CD4-positive, alpha-beta T cell treated with Interleukin-17A for 1 hour (primary cell): ENCODE results near the gene PCDH15.

Source experiments
- DNase-seq: peaks from one replicate; pipeline ENCODE4 v3.0.0-alpha.2; 2020

The PCDH15 gene

DNA sequence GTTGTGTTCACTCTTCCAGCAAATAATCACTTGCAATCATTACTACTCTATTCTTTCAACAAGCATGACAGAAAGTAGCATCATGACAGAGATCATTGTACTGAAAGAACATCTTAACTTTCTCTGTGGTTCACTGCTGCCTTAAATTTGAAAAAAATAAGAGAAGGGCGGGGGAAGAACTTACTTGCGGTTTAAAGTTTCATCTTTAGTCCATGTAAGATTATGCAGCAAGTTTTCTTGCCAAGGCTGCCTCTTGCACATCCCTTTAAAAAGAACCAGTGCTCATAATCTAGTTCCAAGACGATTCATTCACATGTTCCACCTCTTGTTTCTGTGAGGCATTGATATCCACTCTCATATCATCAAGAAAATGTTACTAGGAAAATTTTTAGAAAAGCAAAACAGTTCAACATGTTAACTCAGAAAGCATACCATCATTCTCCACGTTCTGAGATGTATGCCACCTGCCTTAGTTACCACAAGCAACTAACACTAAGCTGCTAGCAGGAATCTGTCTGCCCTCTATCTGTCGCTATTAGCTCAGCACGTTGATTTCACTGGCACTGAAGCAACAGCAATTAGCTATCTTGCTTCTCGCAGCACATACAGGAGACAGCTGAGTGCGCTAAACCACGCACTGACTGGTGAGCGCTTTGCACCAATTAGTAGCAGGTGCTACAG is at the start of gene PCDH15:
Gene PCDH15, minus strand, starts transcription at position 491 of the 681 bp plus-strand sequence. CDS start 136,969 bp downstream, outside the sequence.
- DNase-seq, result no peak

DNA sequence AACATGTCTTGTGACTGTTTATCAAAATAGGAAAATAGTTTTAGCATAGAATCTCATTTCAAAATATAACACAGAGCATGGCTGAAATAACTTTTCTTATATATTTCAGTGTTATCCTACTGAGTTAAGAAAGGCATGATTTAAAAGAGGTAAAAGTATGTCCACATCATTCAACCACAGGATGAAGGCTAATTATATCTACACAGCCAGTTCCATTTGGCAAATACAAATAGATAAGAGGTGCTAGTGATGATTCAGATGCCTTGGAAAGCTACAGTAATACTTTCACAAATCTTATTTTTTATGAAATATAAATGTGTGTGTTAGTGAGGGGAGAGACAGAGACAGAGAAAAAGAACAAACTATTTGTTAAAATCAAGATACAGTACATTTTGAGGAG is 42.9 kb upstream of the PCDH15 start:
- no peak for DNase-seq

DNA sequence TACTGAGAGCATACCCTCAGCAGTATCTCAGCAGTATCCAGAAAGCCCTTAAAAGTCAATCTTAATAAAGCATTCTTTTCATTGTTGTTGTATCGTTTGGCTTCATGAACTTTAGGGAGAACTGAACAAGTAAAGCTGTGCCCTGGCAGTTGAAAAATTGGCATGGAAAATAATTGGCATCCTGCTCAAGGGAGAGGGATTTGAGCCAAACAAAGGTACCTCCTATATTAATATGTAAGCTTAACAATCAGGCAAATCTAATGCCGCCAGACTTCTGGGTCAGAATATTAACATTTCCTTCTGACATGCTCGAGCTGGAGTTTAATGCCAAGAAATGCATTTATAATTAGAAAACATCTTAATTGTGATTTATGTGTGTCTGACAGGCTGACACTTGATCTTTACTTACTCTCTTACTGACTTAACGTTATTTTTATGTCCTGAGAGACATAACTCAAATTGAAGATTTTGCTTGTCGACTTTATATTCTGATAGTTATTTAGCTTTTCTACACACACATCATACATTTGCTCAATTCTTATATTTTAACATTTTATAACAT is 42.1 kb upstream of the PCDH15 start:
- DNase-seq, result no peak

DNA sequence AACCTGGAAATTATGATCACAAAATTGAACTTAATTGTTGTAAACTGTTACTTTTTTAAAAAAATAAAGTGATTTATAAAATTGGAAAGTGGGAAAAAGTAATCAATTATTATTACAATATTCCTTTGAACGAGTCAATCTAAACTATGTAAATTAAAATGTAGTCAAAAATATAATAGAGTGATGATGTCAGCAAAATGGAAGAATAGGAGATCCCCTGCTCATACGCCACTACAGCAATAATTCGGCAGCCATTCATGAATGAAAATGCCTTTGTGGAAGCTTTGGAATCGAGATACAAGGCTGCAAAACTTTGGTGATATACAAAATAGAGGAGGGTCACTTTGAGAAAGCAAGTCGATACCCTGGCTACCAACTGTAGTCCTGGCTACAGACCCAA is 36.4 kb upstream of the PCDH15 start:
- no peak for DNase-seq

DNA sequence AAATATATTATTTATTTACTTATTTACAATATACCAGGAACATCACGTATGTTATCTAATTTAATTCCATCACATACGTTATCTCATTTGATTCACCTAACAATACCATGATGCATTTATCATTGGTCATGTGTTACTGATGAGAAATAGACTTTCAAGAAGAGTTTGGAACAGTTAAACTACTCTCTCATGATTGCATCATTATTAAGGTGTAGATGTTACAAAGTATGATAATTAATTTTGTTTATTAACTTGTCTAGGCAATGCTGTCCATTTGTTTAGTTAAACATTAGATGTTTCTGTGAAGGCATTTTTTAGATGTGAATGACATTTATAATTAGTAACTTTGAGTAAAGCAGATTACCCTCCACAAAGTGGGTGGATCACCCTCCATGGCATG is 32.0 kb upstream of the PCDH15 start:
- DNase-seq, result no peak

DNA sequence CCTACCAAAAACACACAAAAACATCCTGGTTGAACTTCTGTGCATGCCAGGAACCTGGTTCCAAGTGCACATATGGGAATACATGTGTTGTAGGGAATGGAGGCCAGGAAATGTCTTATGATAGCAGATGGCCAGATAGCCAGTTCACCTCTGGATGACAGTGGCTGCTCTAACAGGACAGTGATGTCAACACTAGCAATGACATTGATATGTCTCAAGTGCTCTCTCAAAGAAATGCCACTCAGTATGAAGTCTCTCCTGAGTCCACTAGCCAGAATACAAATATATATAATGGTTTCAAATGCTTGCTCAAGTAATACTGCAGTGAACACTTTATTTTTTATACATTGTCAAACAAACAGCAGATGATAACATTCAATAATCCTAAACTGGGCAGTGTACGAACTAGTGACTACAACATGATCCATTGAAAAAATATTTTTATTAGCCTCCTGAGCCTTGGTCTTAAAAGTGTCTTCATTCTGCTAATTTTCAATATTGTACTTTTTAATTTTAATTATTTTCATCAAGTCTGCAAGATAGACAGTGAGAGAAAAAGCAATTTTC is 26.0 kb upstream of the PCDH15 start:
- no peak for DNase-seq

DNA sequence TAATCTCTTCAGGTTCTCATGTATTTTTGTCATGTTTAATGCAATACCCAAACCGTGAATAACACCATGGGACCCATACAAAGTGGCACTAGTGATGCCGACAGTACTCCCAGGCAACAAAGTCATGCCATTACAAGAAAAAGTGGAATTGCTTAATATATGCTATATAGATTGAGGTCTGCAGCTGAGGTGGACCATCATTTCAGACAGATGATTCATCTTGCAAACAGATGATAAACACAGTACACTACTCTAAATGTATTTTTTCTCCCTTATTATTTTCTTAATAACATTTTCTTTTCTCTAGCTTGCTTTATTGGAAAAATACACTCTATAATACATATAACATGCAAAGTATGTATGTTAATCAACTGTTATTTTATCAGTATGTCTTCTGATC is 14.6 kb upstream of the PCDH15 start:
- no peak for DNase-seq

DNA sequence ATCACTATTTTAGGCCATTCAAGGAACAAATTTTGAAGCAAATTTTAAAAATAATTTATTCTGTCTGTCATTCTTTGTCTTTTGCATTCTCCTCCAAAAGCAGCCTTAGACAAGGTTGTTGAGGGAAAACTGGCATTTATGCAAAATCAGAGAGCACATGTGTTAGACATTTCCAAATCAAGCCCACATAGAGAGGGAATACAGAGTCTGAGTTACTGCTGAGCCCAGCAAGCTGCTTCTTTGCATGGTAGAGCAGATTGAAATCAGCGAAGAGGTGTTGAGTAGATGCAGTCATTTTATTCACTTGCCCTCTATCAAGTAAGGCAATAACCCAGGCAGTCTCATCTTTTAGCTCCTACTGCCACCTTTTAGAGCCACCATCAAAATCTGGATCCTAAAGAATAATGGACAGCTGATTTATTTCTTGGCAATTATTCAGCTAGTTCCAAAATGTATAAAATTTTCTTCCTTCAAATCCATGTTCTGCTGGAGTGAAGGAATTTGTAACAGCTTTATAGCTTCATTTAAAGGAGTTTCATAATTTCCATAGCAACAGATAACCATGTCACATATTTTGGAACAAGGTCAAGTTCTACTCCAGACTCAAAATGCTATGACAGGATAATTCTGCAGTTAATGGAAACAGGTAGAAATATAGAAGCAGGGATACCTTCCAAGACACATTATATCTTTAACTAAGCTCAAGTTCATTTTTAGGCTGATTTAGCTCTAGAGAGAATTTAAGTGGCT is 7.3 kb upstream of the PCDH15 start:
- DNase-seq, result no peak

DNA sequence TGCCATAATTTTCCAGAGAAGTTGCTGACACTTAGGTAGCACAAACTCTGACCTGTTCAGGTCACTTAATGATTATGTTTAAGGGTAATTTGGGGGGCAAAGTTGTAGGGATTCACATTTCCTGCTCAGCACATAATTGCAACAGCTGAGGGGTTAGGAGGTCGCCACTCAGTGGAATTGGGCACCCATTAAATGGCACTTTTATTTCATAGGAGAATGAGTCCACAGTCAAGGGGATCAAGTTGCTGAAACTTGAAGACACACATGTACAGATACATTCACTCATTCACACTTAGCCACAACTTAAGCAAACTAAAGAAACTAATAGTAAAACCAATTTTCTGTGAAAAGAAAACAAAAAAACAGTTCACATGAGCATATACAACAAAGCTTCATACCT is 1.5 kb downstream of the PCDH15 start:
- no peak for DNase-seq

DNA sequence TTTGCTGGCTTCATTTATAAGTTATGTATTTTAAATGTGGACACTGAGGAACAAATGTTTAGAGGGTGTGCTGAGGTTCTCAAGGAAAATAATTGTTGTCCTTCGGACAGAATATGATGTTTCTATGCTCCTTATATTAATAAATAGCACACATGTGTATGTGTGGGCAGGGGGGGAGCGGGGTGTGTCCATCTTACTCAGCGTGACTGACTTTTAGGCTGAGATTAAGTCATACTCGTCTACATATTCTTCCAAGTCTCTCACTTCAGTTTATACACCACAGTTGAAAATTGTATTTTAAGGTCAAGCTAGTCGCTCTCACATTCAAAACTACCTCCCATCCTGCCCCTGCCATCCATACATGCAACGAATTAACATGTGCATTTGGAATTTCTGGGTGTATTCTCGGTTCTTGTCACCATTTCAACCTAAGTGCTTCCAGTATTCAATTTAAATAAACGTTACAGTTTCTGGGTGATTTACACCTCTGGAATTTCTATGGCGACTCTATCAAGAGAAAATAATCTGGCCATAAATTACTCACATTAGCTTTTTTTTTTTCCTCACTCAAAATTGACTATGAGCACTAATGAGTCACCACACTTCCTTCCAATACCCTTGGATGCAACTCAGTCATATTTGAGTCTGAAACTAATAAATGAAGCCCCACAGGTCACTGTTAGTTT is 3.3 kb downstream of the PCDH15 start:
- no peak for DNase-seq

DNA sequence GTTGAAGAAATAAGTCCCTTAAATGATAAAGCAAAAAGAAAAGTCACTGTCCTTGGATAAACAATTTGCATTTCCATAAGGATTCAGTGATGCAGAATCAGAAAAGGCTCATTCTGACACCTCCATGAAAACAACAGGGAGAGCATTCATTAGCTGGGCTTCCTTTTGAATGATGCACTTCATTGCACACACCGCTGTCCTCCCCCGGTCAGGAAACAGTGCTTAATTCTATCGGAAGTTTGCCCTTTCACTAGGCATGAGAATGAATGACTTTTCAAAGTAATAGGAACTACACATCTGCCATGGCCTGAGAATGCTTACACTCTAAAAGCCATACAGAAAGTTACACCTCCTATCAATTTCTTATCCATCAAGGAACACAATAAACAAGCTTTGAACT is 4.2 kb downstream of the PCDH15 start:
- no peak for DNase-seq

DNA sequence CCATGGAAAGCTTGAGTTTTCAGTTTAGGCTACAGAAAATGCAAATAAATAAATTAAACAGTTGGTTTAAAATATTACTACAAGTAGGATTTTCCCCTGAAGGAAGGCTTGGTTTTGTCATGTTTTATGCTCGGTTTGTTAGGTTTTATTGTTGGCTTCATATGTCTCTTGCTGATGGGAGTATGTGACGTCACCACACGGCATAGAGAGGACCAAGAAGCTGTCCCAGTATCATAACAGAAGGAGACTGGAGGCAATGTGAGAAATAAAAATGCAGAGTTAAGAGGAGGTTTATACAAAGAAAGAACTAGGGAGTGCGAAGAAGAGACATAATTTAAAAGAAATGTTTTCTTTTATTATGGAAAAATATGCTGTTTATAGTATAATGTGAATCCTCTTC is 24.4 kb downstream of the PCDH15 start:
- no peak for DNase-seq

DNA sequence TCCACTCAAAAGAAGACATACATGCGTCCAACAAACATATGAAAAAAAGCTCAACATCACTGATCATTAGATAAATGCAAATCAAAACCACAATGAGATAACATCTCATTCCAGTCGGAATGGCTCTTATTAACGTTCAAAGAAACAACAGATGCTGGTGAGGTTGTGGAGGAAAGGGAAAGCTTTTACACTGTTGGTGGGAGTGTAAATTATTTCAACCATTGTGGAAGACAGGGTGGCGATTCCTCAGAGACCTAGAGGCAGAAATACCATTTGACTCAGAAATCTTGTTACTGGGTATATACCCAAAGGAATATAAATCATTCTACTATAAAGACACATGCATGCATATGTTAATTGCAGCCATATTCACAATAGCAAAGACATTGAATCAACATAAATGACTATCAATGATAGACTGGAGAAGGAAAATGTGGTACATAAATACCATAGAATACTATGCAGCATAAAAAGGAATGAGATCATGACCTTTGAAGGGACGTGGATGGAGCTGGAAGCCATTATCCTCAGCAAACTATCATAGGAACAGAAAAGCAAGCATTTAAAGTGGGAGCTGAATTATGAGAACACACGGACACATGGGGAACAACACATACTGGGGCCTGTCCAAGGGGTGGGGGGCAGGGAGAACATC is 28.4 kb downstream of the PCDH15 start:
- no peak for DNase-seq

DNA sequence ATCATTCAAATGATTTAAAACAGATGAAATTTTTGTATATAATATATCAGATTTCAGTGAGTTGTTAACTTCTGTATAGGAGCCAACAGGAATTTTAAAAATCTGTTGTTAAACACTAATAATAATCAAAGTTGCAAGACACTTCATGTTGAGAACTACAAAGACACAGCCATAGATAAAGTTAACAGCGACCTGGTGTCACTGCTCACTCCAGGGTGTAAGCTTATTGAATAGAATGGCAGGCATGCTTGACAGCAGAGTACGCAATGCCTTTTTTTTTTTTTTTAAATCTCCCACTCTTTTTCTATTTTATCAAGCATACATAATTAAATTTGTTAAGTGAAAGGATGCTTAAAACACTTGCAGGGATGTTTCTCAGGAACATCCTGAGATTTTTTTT is 32.0 kb downstream of the PCDH15 start:
- no peak for DNase-seq

DNA sequence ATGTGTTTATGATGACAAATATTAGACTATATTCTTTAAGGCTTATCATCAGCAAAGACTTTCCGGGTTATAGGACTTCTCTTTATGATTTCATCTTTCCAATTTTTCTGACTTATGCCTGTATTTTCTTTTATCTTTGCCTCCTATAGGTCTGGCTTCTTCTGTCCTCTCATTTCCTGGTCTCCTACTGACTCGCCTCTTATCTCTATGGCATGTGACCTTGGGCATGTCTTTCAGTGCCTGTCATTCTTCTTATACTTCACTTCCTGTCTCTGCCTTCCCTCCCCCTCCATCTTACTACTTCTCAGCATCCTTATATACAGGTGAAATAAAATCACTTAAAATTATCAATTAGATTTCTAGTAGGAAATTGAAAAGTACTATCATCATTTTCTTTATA is 42.2 kb downstream of the PCDH15 start:
- no peak for DNase-seq

DNA sequence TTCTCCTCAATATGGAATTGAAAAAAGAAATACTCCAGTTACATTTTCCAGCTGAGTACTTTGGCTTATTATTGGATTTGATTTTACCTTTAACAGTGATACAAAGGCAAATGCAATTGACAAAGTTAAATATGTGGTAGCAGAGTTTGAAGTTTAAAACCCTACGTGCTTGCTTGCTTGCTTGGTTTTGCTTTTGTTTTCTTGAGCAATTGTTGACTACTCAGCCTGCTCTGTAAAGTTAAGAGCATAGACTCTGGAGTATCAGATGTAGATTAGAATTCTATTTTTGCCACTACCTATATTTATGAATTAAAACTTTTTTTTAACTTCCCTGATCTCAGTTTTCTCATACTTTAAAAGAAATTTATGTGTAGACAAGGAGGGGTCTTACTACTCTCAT is 51.4 kb downstream of the PCDH15 start:
- no peak for DNase-seq

DNA sequence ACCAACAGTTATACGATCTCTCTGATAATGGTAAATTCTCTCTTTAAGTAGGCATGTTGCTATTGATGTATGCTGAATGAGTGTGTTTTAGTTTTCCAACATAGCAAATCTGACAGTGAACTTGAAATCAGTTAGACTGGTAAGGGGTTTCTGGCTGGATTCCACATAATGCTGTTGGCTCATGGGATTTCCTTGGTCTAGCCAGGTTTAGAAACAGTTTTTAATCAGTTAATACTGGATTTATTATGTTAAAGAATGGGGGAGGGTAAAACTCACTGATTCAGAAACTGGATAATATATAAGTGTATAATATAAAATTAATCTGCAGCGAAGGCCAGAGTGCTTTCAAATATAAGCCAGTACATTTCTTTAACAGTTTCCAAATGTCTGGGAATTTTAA is 55.6 kb downstream of the PCDH15 start:
- DNase-seq, result no peak

DNA sequence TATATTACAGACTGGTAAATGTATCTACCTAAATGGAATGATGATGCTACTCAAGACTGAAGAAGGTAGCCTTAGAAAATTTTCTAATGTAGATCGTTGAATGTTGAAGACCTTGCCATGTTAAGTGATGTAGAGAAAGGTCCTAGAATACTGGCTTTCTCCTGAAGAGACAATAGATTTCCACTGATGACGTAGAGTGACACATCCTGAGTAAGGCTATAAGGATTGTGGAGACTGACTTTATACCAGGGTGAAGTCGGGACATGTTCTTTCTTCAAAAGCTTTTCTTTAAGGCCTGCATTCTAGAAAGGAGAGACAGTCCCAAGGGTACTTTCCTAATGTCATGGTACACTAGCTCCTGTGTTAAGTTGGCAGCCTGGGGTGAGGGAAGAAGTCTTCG is 58.6 kb downstream of the PCDH15 start:
- no peak for DNase-seq

DNA sequence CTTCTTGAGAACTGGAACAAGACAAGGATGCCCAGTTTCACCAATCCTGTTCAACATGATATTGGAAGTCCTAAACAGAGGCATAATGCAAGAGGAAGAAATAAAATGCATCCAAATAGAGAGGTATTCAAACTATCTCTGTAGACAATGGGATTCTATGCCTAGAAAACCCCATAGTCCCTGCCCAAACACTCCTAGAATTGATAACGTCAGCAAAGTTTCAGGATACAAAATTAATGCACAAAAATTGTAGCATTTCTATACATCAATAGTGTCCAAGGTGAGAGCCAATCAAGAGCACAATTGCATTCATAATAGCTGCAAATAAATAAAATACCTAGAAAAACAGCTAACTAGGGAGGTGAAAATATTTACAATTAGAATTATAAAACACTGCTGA is 72.5 kb downstream of the PCDH15 start:
- no peak for DNase-seq

DNA sequence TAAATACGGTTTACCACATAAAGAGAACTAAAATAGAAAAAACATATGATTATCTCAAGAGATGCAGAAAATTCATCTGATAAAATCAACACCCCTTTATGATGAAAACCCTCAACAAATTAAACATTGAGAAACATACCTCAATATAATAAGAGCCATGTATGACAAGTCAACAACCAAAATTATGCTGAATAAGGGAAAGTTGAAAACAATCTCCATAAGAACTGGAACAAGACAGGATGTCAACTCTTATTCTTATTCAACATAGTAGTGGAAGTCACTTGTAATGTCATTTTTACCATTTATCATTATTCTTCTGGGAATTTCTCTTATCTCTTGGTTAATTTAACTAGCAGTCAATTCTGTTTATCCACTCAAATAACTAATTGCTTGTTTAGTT is 79.0 kb downstream of the PCDH15 start:
- no peak for DNase-seq

DNA sequence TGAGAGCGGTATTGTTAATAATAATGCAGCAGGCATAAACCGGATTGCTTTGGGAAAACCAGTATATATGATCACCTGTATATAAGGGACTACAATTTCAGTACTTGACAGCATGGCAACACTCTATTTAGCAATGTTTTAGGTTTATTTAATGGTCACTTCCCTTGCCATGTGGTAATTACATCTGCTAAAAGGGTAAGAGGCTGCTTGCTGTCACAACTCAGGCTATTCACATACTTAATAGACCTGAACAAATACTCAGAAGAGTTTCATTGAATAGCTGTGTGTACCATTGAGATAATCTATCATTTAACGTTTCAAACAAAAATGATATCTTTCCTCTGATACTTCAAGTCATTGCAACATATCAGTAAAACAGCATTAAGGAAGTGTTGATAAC is 90.1 kb downstream of the PCDH15 start:
- DNase-seq, result no peak

DNA sequence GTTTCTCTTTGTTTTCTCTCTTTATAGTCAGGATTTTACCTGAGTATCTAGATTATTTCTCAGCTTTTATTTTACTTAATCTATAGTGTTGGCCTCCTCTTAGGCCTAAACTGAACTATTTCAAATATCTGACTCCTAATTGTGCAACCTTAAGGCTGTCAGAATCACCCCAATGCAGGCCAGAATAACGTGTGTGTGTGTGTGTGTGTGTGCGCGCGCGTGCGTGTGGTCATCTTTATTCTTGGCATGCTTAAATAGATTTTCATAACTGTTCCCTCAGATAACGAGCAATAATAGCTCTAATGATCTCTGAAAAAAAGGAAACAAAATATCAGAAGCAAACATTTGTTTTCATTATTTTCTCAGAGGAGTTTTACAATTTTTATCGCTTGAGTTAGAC is 92.4 kb downstream of the PCDH15 start:
- DNase-seq, result no peak

DNA sequence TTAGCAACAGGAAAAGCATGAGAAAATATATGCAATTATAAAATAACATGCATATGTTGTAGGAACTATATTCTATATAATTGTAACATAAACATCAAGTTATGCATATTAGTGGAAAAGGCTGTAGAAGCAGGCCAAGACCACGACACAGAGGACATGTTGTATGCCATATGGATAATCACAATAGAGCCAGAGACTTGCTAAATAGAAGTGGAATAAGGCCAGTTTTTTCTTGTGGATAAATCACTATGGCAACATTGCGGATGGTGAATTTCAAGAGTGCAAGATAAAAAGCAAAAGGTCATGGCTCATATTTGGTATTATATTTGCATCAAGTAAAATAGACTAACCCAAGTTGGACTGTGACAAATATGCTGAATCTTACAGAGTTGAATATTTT is 93.0 kb downstream of the PCDH15 start:
- DNase-seq, result no peak
